HEK293 (cell line): Measurements from ENCODE around the gene PLEKHG4B.

Experiments used
- CTCF ChIA-PET: fragments of 350-600 bp; formaldehyde crosslinking; extraction: SDS; loops from one replicate; lab custom pipeline; 2021; ENCODE audit warnings: antibody characterized with exemption; lab: Yijun Ruan, JAX
- POLR2A ChIA-PET: fragments of 300-600 bp; formaldehyde crosslinking; extraction: SDS; loops from one replicate; lab custom pipeline; 2020; ENCODE audit warnings: antibody characterized with exemption, inconsistent platforms; lab: Yijun Ruan, JAX
- H3K27ac ChIP-seq: fragments of 200-500 bp; sonication (Bioruptor generic); 2 replicates; pipeline ENCODE4 v1.5.1; 2014; ENCODE audit warnings: low read depth, low read length, control low read depth, inconsistent platforms; ENCODE audit errors: extremely low read depth
- H3K36me3 ChIP-seq, 2 experiments: fragments of 200-500 bp in 1 of 2; sonication (Bioruptor generic) in 1 of 2; 1 replicate in 1 of 2; 2 replicates in 1 of 2; pipeline ENCODE4 v1.5.1; 2014 to 2017; ENCODE audit warnings: inconsistent platforms in 2 of 2, low read length in 2 of 2; ENCODE audit not compliant: control insufficient read depth in 2 of 2, insufficient read depth in 1 of 2
- H3K4me1 ChIP-seq: fragments of 200-500 bp; sonication (Bioruptor generic); 2 replicates; pipeline ENCODE4 v1.5.1; 2014; ENCODE audit warnings: mild to moderate bottlenecking, low read length, inconsistent platforms; ENCODE audit not compliant: control insufficient read depth, insufficient read depth
- H3K4me3 ChIP-seq: 2 replicates; pipeline ENCODE4 v1.5.1; 2011; ENCODE audit warnings: low read depth, mild to moderate bottlenecking, control low read depth, low read length, moderate library complexity
- H3K9me3 ChIP-seq: fragments of 200-500 bp; sonication (Bioruptor generic); 2 replicates; pipeline ENCODE4 v1.5.1; 2014; ENCODE audit warnings: low read depth, low read length, inconsistent platforms; ENCODE audit not compliant: control insufficient read depth, insufficient read depth
- KLF8 ChIP-seq: fragments of 450-650 bp; formaldehyde crosslinking; IDR thresholded peaks from 2 replicates; pipeline ENCODE4 v1.5.1; 2016; ENCODE audit warnings: missing biosample characterization, missing genetic modification characterization
- OSR2 ChIP-seq: fragments of 450-650 bp; formaldehyde crosslinking; IDR thresholded peaks from 2 replicates; pipeline ENCODE4 v1.5.1; 2016; ENCODE audit warnings: missing biosample characterization, missing genetic modification characterization
- PATZ1 ChIP-seq: fragments of 450-650 bp; formaldehyde crosslinking; IDR thresholded peaks from 2 replicates; pipeline ENCODE4 v1.5.1; 2016; ENCODE audit warnings: missing biosample characterization, missing genetic modification characterization
- PBX3 ChIP-seq: sonication (generic); formaldehyde crosslinking; IDR thresholded peaks from 2 replicates; pipeline ENCODE4 v1.8.1; 2022; ENCODE audit warnings: mild to moderate bottlenecking, moderate library complexity, missing genetic modification reagents
- PRDM1 ChIP-seq: fragments of 450-650 bp; formaldehyde crosslinking; IDR thresholded peaks from 2 replicates; pipeline ENCODE4; 2016; ENCODE audit warnings: missing biosample characterization, missing genetic modification characterization
- SCRT2 ChIP-seq: fragments of 450-650 bp; formaldehyde crosslinking; IDR thresholded peaks from 2 replicates; pipeline ENCODE4 v1.5.1; 2016; ENCODE audit warnings: missing biosample characterization, missing genetic modification characterization
- ZNF112 ChIP-seq: fragments of 450-650 bp; formaldehyde crosslinking; IDR thresholded peaks from 2 replicates; pipeline ENCODE4 v1.5.0; 2017; ENCODE audit warnings: missing biosample characterization, missing genetic modification characterization
- ZNF155 ChIP-seq: fragments of 450-650 bp; formaldehyde crosslinking; IDR thresholded peaks from 2 replicates; pipeline ENCODE4 v1.5.1; 2016; ENCODE audit warnings: missing biosample characterization, missing genetic modification characterization
- ZNF184 ChIP-seq: fragments of 450-650 bp; IDR thresholded peaks from 2 replicates; pipeline ENCODE4 v1.5.1; 2018; ENCODE audit warnings: missing biosample characterization, mild to moderate bottlenecking, missing genetic modification characterization
- ZNF211 ChIP-seq: fragments of 450-650 bp; formaldehyde crosslinking; IDR thresholded peaks from 2 replicates; pipeline ENCODE4 v1.5.1; 2016; ENCODE audit warnings: low read depth, missing biosample characterization, missing genetic modification characterization
- ZNF23 ChIP-seq: fragments of 450-650 bp; formaldehyde crosslinking; IDR thresholded peaks from 2 replicates; pipeline ENCODE4 v1.5.1; 2016; ENCODE audit warnings: missing biosample characterization, missing genetic modification characterization, borderline replicate concordance
- ZNF280C ChIP-seq: fragments of 450-650 bp; formaldehyde crosslinking; IDR thresholded peaks from 2 replicates; pipeline ENCODE4 v1.5.1; 2016; ENCODE audit warnings: missing biosample characterization, missing genetic modification characterization
- ZNF624 ChIP-seq: fragments of 450-650 bp; formaldehyde crosslinking; IDR thresholded peaks from 2 replicates; pipeline ENCODE4 v1.5.1; 2017; ENCODE audit warnings: missing biosample characterization, missing genetic modification characterization
- ZNF777 ChIP-seq: fragments of 450-650 bp; formaldehyde crosslinking; IDR thresholded peaks from 2 replicates; pipeline ENCODE4 v1.5.1; 2017; ENCODE audit warnings: missing biosample characterization, missing genetic modification characterization, borderline replicate concordance
- ZNF843 ChIP-seq: fragments of 450-650 bp; formaldehyde crosslinking; IDR thresholded peaks from 2 replicates; pipeline ENCODE4 v1.5.1; 2016; ENCODE audit warnings: missing biosample characterization, missing genetic modification characterization
- TF ChIP-seq, protein P1 (sequence below): fragments of 450-650 bp; formaldehyde crosslinking; IDR thresholded peaks from 2 replicates; pipeline ENCODE4 v1.5.1; 2017; ENCODE audit warnings: missing biosample characterization, missing genetic modification characterization
- TF ChIP-seq, protein P2 (sequence below): fragments of 450-650 bp; formaldehyde crosslinking; IDR thresholded peaks from 2 replicates; pipeline ENCODE4 v1.5.1; 2016; ENCODE audit warnings: missing biosample characterization, missing genetic modification characterization
- TF ChIP-seq, protein P3 (sequence below): fragments of 450-650 bp; formaldehyde crosslinking; IDR thresholded peaks from 2 replicates; pipeline ENCODE4 v1.5.1; 2016; ENCODE audit warnings: missing biosample characterization, missing genetic modification characterization, borderline replicate concordance
- TF ChIP-seq, protein P4 (sequence below): fragments of 450-650 bp; formaldehyde crosslinking; IDR thresholded peaks from 2 replicates; pipeline ENCODE4 v1.5.1; 2017; ENCODE audit warnings: missing biosample characterization, missing genetic modification characterization
- TF ChIP-seq, protein P5 (sequence below): fragments of 450-650 bp; formaldehyde crosslinking; IDR thresholded peaks from 2 replicates; pipeline ENCODE4 v1.5.1; 2016; ENCODE audit warnings: missing biosample characterization, missing genetic modification characterization, borderline replicate concordance

PLEKHG4B gene

GRCh38 chr5:127886-128285, 35.9 kb downstream of the PLEKHG4B start:
- POLR2A ChIA-PET = no interaction called here
- Histone ChIP-seq H3K9me3 (no peaks in the 10 kb centered on the region; the same call in 1 of the 2 replicates), H3K27ac (no peak overlapping the region), H3K4me3 (no peak overlapping the region), H3K4me1 (no peaks in the 10 kb centered on the region), H3K36me3 (no peaks in the 10 kb centered on the region)
- TF ChIP-seq ZNF777 (tag by site-specific recombination) = no peak
- TF ChIP-seq ZNF211 (tag by site-specific recombination) = no peak
- TF ChIP-seq ZNF112 = no peak
- no peak for TF ChIP-seq KLF8 (tag by site-specific recombination)
- TF ChIP-seq, protein P1, sequence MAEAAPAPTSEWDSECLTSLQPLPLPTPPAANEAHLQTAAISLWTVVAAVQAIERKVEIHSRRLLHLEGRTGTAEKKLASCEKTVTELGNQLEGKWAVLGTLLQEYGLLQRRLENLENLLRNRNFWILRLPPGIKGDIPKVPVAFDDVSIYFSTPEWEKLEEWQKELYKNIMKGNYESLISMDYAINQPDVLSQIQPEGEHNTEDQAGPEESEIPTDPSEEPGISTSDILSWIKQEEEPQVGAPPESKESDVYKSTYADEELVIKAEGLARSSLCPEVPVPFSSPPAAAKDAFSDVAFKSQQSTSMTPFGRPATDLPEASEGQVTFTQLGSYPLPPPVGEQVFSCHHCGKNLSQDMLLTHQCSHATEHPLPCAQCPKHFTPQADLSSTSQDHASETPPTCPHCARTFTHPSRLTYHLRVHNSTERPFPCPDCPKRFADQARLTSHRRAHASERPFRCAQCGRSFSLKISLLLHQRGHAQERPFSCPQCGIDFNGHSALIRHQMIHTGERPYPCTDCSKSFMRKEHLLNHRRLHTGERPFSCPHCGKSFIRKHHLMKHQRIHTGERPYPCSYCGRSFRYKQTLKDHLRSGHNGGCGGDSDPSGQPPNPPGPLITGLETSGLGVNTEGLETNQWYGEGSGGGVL (tag by site-specific recombination) = no peak
- no peak for TF ChIP-seq ZNF843 (tag by site-specific recombination)
- TF ChIP-seq ZNF624 (tag by site-specific recombination) = no peak
- TF ChIP-seq OSR2 (tag by site-specific recombination) = no peak
- TF ChIP-seq ZNF184 = no peak
- TF ChIP-seq ZNF280C (tag by site-specific recombination) = no peak
- TF ChIP-seq PATZ1 (tag by site-specific recombination) = no peak
- TF ChIP-seq, protein P2, sequence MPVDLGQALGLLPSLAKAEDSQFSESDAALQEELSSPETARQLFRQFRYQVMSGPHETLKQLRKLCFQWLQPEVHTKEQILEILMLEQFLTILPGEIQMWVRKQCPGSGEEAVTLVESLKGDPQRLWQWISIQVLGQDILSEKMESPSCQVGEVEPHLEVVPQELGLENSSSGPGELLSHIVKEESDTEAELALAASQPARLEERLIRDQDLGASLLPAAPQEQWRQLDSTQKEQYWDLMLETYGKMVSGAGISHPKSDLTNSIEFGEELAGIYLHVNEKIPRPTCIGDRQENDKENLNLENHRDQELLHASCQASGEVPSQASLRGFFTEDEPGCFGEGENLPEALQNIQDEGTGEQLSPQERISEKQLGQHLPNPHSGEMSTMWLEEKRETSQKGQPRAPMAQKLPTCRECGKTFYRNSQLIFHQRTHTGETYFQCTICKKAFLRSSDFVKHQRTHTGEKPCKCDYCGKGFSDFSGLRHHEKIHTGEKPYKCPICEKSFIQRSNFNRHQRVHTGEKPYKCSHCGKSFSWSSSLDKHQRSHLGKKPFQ = no peak
- TF ChIP-seq, protein P3, sequence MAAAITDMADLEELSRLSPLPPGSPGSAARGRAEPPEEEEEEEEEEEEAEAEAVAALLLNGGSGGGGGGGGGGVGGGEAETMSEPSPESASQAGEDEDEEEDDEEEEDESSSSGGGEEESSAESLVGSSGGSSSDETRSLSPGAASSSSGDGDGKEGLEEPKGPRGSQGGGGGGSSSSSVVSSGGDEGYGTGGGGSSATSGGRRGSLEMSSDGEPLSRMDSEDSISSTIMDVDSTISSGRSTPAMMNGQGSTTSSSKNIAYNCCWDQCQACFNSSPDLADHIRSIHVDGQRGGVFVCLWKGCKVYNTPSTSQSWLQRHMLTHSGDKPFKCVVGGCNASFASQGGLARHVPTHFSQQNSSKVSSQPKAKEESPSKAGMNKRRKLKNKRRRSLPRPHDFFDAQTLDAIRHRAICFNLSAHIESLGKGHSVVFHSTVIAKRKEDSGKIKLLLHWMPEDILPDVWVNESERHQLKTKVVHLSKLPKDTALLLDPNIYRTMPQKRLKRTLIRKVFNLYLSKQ = no peak
- no peak for TF ChIP-seq ZNF155
- no peak for TF ChIP-seq SCRT2 (tag by site-specific recombination)
- TF ChIP-seq, protein P4, sequence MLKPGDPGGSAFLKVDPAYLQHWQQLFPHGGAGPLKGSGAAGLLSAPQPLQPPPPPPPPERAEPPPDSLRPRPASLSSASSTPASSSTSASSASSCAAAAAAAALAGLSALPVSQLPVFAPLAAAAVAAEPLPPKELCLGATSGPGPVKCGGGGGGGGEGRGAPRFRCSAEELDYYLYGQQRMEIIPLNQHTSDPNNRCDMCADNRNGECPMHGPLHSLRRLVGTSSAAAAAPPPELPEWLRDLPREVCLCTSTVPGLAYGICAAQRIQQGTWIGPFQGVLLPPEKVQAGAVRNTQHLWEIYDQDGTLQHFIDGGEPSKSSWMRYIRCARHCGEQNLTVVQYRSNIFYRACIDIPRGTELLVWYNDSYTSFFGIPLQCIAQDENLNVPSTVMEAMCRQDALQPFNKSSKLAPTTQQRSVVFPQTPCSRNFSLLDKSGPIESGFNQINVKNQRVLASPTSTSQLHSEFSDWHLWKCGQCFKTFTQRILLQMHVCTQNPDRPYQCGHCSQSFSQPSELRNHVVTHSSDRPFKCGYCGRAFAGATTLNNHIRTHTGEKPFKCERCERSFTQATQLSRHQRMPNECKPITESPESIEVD (tag by site-specific recombination) = no peak
- TF ChIP-seq ZNF23 (tag by site-specific recombination) = no peak
- TF ChIP-seq PBX3 = no peak
- TF ChIP-seq PRDM1 (tag by site-specific recombination) = no peak
- TF ChIP-seq, protein P5, sequence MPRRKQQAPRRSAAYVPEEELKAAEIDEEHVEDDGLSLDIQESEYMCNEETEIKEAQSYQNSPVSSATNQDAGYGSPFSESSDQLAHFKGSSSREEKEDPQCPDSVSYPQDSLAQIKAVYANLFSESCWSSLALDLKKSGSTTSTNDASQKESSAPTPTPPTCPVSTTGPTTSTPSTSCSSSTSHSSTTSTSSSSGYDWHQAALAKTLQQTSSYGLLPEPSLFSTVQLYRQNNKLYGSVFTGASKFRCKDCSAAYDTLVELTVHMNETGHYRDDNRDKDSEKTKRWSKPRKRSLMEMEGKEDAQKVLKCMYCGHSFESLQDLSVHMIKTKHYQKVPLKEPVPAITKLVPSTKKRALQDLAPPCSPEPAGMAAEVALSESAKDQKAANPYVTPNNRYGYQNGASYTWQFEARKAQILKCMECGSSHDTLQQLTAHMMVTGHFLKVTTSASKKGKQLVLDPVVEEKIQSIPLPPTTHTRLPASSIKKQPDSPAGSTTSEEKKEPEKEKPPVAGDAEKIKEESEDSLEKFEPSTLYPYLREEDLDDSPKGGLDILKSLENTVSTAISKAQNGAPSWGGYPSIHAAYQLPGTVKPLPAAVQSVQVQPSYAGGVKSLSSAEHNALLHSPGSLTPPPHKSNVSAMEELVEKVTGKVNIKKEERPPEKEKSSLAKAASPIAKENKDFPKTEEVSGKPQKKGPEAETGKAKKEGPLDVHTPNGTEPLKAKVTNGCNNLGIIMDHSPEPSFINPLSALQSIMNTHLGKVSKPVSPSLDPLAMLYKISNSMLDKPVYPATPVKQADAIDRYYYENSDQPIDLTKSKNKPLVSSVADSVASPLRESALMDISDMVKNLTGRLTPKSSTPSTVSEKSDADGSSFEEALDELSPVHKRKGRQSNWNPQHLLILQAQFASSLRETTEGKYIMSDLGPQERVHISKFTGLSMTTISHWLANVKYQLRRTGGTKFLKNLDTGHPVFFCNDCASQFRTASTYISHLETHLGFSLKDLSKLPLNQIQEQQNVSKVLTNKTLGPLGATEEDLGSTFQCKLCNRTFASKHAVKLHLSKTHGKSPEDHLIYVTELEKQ = no peak
- CTCF ChIA-PET = no interaction called here
